ENCODE results near the gene SOX13. TPM values are rescaled to one million over a fixed set of nuclear protein-coding genes. Genes with fewer than 3 reads are reported as not detected.

Gene SOX13
- total and polyA plus RNA-seq, 3 donors from 2014 or later: 17.8 to 33.4 (median 29.1) TPM

DNA sequence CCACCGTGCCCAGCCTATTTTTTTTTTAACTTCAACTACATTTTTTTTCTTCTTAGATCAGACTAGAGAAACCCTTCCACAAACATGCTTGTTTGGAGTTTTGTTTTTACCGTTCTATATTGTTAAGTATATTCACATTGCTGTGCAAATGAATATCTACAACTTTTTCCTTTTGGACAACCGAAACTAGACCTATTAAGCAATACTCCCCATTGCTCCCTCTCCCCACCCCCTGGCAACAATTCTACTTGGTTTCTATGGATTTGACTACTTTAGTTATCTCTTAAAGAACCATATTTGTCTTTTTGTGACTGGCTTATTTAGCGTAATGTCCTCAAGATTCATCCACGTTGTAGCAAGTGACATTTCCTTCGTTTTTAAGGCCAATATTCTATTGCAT lies 59.8 kb downstream of the SOX13 start:
- H3K27ac ChIP-seq: no peak overlapping the region
- TF ChIP-seq, protein P1, sequence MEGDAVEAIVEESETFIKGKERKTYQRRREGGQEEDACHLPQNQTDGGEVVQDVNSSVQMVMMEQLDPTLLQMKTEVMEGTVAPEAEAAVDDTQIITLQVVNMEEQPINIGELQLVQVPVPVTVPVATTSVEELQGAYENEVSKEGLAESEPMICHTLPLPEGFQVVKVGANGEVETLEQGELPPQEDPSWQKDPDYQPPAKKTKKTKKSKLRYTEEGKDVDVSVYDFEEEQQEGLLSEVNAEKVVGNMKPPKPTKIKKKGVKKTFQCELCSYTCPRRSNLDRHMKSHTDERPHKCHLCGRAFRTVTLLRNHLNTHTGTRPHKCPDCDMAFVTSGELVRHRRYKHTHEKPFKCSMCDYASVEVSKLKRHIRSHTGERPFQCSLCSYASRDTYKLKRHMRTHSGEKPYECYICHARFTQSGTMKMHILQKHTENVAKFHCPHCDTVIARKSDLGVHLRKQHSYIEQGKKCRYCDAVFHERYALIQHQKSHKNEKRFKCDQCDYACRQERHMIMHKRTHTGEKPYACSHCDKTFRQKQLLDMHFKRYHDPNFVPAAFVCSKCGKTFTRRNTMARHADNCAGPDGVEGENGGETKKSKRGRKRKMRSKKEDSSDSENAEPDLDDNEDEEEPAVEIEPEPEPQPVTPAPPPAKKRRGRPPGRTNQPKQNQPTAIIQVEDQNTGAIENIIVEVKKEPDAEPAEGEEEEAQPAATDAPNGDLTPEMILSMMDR (IDR thresholded peaks at IDR 0.05): no peak
- TF ChIP-seq POLR2A (IDR thresholded peaks at IDR 0.05): no peak
- intact Hi-C loops (cut with DNase I; ENCODE audit: low total_unique reads): no loop called here
- no peaks in the 10 kb centered on the region for H3K36me3 ChIP-seq (ENCODE audit: low read depth, missing control alignments)
- WGBS, 2 donors: 81 to 82% methylated on average over 6 of the region's 6 CpGs
- no peaks in the 10 kb centered on the region for H3K9me3 ChIP-seq
- no peak for DNase-seq
- peaks cover 38% of the 10 kb centered on the region for H3K4me1 ChIP-seq
- H3K27me3 ChIP-seq: no peaks in the 10 kb centered on the region
- no peak overlapping the region for H3K4me3 ChIP-seq

DNA sequence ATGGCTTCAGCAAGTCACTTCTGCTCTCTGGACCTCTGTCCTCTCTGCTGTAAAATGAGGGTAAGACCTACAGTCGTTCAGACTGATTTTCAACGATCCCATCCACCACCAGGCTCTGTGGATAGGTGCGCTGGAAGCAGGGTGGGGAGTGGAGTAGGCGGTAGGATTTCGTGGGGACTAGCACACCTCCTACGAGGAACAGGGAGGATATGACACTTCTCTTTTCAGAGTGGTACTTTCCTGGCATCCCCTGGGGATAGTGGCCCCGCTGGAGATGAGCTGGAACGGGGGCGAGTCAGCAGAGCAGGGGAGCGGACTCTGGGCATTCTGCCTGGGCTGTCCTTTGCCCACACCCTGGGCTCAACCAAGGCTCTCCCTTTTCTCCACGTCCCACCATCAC lies 61.2 kb downstream of the SOX13 start:
- no peaks in the 10 kb centered on the region for H3K9me3 ChIP-seq
- H3K4me1 ChIP-seq: peaks cover 28% of the 10 kb centered on the region
- DNase-seq: no peak
- no peaks in the 10 kb centered on the region for H3K27me3 ChIP-seq
- no peak overlapping the region for H3K4me3 ChIP-seq
- WGBS, 2 donors: 83 to 89% methylated on average over 9 to 11 of the region's 11 CpGs
- H3K27ac ChIP-seq: no peak overlapping the region
- TF ChIP-seq, protein P1 (IDR thresholded peaks at IDR 0.05): no peak
- no peak for TF ChIP-seq POLR2A (IDR thresholded peaks at IDR 0.05)
- intact Hi-C loops (cut with DNase I; ENCODE audit: low total_unique reads): no loop called here
- no peaks in the 10 kb centered on the region for H3K36me3 ChIP-seq (ENCODE audit: low read depth, missing control alignments)

DNA sequence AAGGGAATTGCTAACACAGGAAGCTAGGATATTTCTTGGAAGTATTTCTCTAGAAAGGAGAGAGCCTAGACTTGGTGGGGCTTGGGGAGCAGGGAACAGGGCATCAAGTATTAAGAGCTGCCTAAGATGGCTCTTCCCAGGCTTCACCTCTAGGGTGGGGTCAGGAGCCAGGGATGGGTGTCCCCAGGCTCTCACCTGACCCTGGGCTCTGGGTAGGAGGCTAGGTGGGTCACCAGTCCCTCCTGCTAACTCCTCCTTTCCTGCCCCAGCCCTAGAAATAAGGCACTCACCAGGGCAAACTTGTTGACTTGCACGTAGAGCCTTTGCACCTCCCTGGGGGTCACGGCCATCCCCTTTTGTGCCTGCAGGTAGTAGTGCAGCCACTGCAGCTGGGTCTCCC lies 63.9 kb downstream of the SOX13 start:
- no peak for DNase-seq
- Histone ChIP-seq H3K36me3 (ENCODE audit: low read depth, missing control alignments) (no peaks in the 10 kb centered on the region), H3K4me1 (peaks cover 1% of the 10 kb centered on the region), H3K9me3 (no peaks in the 10 kb centered on the region), H3K27me3 (no peaks in the 10 kb centered on the region), H3K27ac (no peak overlapping the region), H3K4me3 (no peak overlapping the region)
- intact Hi-C loops (cut with DNase I; ENCODE audit: low total_unique reads): no loop called here
- 63 to 67% methylated on average over 1 to 2 of the region's 2 CpGs for WGBS, 2 donors
- TF ChIP-seq POLR2A (IDR thresholded peaks at IDR 0.05): no peak
- TF ChIP-seq, protein P1 (IDR thresholded peaks at IDR 0.05): no peak

DNA sequence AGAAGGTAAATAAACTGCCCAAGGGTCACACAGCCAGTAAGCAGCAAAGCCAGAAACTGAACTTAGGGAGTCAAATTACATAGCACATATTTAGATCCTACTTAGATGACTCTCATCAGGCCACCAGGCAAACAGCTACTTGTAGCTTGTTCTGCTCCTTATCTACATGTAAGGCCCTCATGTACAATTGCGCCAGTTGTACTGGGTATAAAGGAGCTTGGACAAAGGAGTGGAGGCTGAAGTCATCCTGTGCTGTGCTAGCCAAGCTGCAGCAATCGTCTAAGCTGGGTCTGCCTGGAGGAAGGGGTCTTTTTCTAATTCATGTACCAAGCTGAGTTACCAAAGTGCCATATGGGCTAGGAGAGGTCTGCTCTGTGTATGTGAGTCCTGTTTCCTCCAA lies 66.2 kb downstream of the SOX13 start:
- DNase-seq: no peak
- WGBS, 2 donors: 36 to 46% methylated on average over 2 of the region's 2 CpGs
- H3K27ac ChIP-seq: no peak overlapping the region
- intact Hi-C loops (cut with DNase I; ENCODE audit: low total_unique reads): no loop called here
- no peaks in the 10 kb centered on the region for H3K36me3 ChIP-seq (ENCODE audit: low read depth, missing control alignments)
- no peak for TF ChIP-seq POLR2A (IDR thresholded peaks at IDR 0.05)
- TF ChIP-seq, protein P1 (IDR thresholded peaks at IDR 0.05): no peak
- peaks cover 20% of the 10 kb centered on the region for H3K4me1 ChIP-seq
- no peaks in the 10 kb centered on the region for H3K9me3 ChIP-seq
- no peaks in the 10 kb centered on the region for H3K27me3 ChIP-seq
- no peak overlapping the region for H3K4me3 ChIP-seq

DNA sequence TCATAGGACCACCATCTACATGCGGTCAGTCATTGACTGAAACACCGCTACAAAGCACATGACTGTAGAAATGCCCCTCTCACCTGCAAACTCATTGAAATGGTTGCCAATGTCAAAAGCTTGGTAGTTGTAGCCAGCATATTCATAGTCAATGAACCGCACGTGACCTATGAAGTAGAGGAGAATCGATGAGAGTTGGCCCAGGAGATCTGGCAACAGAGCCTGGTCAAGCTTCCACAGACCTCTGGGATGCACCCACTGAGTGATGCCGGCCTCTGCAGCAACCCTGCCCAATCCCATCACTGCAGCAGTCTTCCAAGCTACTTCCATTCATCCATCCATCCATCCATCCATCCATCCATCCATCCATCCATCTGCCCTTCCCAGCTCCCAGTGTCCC lies 67.0 kb downstream of the SOX13 start:
- peaks cover 21% of the 10 kb centered on the region for H3K4me1 ChIP-seq
- no peaks in the 10 kb centered on the region for H3K9me3 ChIP-seq
- no peak for TF ChIP-seq POLR2A (IDR thresholded peaks at IDR 0.05)
- TF ChIP-seq, protein P1 (IDR thresholded peaks at IDR 0.05): no peak
- intact Hi-C loops (cut with DNase I; ENCODE audit: low total_unique reads): no loop called here
- no peak overlapping the region for H3K27ac ChIP-seq
- H3K36me3 ChIP-seq (ENCODE audit: low read depth, missing control alignments): no peaks in the 10 kb centered on the region
- H3K27me3 ChIP-seq: no peaks in the 10 kb centered on the region
- 93 to 94% methylated on average over 6 of the region's 6 CpGs for WGBS, 2 donors
- H3K4me3 ChIP-seq: no peak overlapping the region
- DNase-seq: no peak
